MM.1S (cell line): ENCODE results near the gene SPRING1.

ENCODE experiments used
- CTCF ChIP-seq: fragments of 300-600 bp; sonication (generic); IDR thresholded peaks from 2 replicates; pipeline ENCODE4 v1.5.1; 2016; ENCODE audit warnings: antibody characterized with exemption, low read length, mixed read lengths
- EZH2 ChIP-seq: fragments of 300-600 bp; sonication (generic); optimal IDR thresholded peaks from 2 replicates; pipeline ENCODE3; 2017; ENCODE audit warnings: low read depth, mild to moderate bottlenecking, antibody characterized with exemption, low read length, mixed read lengths
- EZH2phosphoT487 ChIP-seq: fragments of 300-600 bp; sonication (generic); IDR thresholded peaks from 2 replicates; pipeline ENCODE4 v1.6.1; 2018; ENCODE audit warnings: antibody characterized with exemption, low read length

- TF ChIP-seq CTCF, result no peak
- no peak for TF ChIP-seq EZH2
- no peak for TF ChIP-seq EZH2phosphoT487
Observed at GRCh38 chr12:116700066-116700465, 37.8 kb downstream of the SPRING1 start.
